ENCODE results near the gene PRR14. TPM values are rescaled to one million over a fixed set of nuclear protein-coding genes. Genes with fewer than 3 reads are reported as not detected.

PRR14 gene
- total and polyA plus RNA-seq, 2 of the 8 experiments (the other 6 are each of a cell fraction or from before 2014, with no cell fraction given): 3.6 to 16.1 TPM

DNA sequence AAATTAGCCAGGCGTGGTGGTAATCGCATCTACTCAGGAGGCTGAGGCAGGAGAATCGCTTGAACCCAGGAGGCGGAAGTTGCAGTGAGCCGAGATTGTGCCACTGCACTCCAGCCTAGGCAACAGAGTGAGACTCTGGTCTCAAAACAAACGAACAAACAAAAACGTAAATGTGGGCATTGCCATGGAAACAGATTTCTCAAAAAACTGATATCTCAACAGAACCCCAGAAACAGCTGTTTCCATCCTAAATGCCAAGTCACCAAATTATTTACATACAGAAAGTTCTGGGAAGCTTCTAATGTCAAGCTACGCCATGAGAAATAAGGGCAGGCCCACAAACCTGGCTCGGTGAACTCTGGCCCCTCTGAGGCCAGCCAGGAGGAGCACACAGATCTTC is 24.5 kb upstream of the PRR14 start:
- no peak overlapping the region for H4K8ac ChIP-seq (ENCODE audit: extremely low read depth, insufficient read depth, low read length)
- no peaks in the 10 kb centered on the region for H3K9me3 ChIP-seq (ENCODE audit: insufficient read depth in 2 of 2, low read depth in 1 of 2, low read length in 1 of 2)
- H3K18ac ChIP-seq (ENCODE audit: extremely low read depth, low read length): no peak overlapping the region
- no peaks in the 10 kb centered on the region for H4K20me1 ChIP-seq (replicated peaks in 1 of 2; ENCODE audit: control insufficient read depth in 1 of 2, insufficient read depth in 2 of 2, low read length in 2 of 2)
- no peak overlapping the region for H3K9ac ChIP-seq (replicated peaks in 1 of 4; ENCODE audit: extremely low read depth in 1 of 4, low read depth in 3 of 4, low read length in 3 of 4)
- H2BK5ac ChIP-seq (ENCODE audit: low read depth, low read length): no peak overlapping the region
- H4K91ac ChIP-seq (replicated peaks; ENCODE audit: insufficient read length, low read length): no peak overlapping the region
- no peak overlapping the region for H2AK5ac ChIP-seq (ENCODE audit: low read depth, low read length)
- no peak overlapping the region for H2BK120ac ChIP-seq (replicated peaks; ENCODE audit: low read depth, low read length)
- no peak overlapping the region for H3K14ac ChIP-seq (ENCODE audit: insufficient read length)
- no peak overlapping the region for H3K56ac ChIP-seq (replicated peaks; ENCODE audit: insufficient read length, low read depth, low read length)
- ChIA-PET POLR2A (ENCODE audit: partially characterized antibody) (no interaction called here), CTCF (ENCODE audit: partially characterized antibody) (interaction anchor here (0.6 to 8.1 kb wide), 10 partner anchors 10 to 255 kb away, joined by 3 to 74 read pairs (median 4); partner anchors contain the start of gene DCTPP1)
- H3K23ac ChIP-seq (ENCODE audit: insufficient read length): no peak overlapping the region
- FAIRE-seq (no peak), DNase-seq (ENCODE audit: low read depth in 1 of 2, low spot score in 2 of 2) (no peak)
- no peak overlapping the region for H2BK15ac ChIP-seq (ENCODE audit: low read length)
- no peaks in the 10 kb centered on the region for H3K4me1 ChIP-seq (replicated peaks in 1 of 4; ENCODE audit: control insufficient read depth in 3 of 4, insufficient read depth in 4 of 4, low read length in 3 of 4)
- H2BK20ac ChIP-seq (ENCODE audit: low read length): no peak overlapping the region
- no peaks in the 10 kb centered on the region for H3K27me3 ChIP-seq (replicated peaks in 1 of 4; ENCODE audit: control insufficient read depth in 3 of 4, extremely low read depth in 1 of 4, insufficient read depth in 3 of 4, low read length in 3 of 4)
- no peaks in the 10 kb centered on the region for H3K79me1 ChIP-seq (ENCODE audit: low read depth, low read length)
- H3K27ac ChIP-seq (ENCODE audit: low read depth, low read length): no peak overlapping the region
- TF ChIP-seq SIN3A (conservative IDR thresholded peaks at IDR 0.05 in 1 of 2, IDR thresholded peaks at IDR 0.05 in 1 of 2; ENCODE audit: low read depth in 1 of 2, low read length in 2 of 2): no peak
- no peak for TF ChIP-seq POU5F1 (IDR thresholded peaks at IDR 0.05; ENCODE audit: low read depth, low read length)
- no peak for TF ChIP-seq CBX5 (IDR thresholded peaks at IDR 0.05; ENCODE audit: low read depth, low read length)
- TF ChIP-seq SAP30 (IDR thresholded peaks at IDR 0.05; ENCODE audit: insufficient read depth, insufficient replicate concordance, low read length): no peak
- TF ChIP-seq RFX5 (IDR thresholded peaks at IDR 0.05; ENCODE audit: borderline replicate concordance, low read depth, low read length): no peak
- TF ChIP-seq JUND (IDR thresholded peaks at IDR 0.05; ENCODE audit: low read length): no peak
- TF ChIP-seq JUN (IDR thresholded peaks at IDR 0.05; ENCODE audit: low read depth, low read length): no peak
- no peak for TF ChIP-seq GTF2F1 (IDR thresholded peaks at IDR 0.05; ENCODE audit: borderline replicate concordance, low read depth, low read length)
- no peak for TF ChIP-seq SRF (IDR thresholded peaks at IDR 0.05; ENCODE audit: low read depth, low read length)
- TF ChIP-seq HDAC6 (IDR thresholded peaks at IDR 0.05; ENCODE audit: low read depth, low read length): no peak
- no peak for TF ChIP-seq CREB1 (IDR thresholded peaks at IDR 0.05)
- TF ChIP-seq MAFK (IDR thresholded peaks at IDR 0.05; ENCODE audit: low read depth, low read length): no peak
- H2BK12ac ChIP-seq (ENCODE audit: low read depth, low read length): no peak overlapping the region
- 93% methylated on average over 9 of the region's 9 CpGs; no CpG with 5 or more reads in 1 of the 2 experiments for WGBS, 2 experiments (ENCODE audit: extremely low coverage in 1 of 2, insufficient coverage in 1 of 2, insufficient read length in 1 of 2, insufficient replicate concordance in 2 of 2, low coverage in 1 of 2, low lambda C conversion rate in 2 of 2, missing lambda C conversion rate in 1 of 2)
- no peaks in the 10 kb centered on the region for H3K23me2 ChIP-seq (ENCODE audit: low read depth, low read length)
- H3K36me3 ChIP-seq (ENCODE audit: control insufficient read depth in 2 of 4, insufficient read depth in 4 of 4, low read length in 3 of 4): no peaks in the 10 kb centered on the region
- no peak overlapping the region for H3K4ac ChIP-seq (replicated peaks; ENCODE audit: insufficient read length, low read depth, low read length)
- no peak overlapping the region for H2AFZ ChIP-seq (ENCODE audit: low read length)
- no peak overlapping the region for H4K5ac ChIP-seq (ENCODE audit: insufficient read length, low read depth, low read length)
- H3K79me2 ChIP-seq (ENCODE audit: control insufficient read depth in 1 of 2, insufficient read depth in 2 of 2, low read length in 2 of 2): no peaks in the 10 kb centered on the region
- H3K4me3 ChIP-seq (ENCODE audit: extremely low read depth in 1 of 4, insufficient read depth in 2 of 4, low read depth in 3 of 4, low read length in 4 of 4): no peak overlapping the region
- H3K4me2 ChIP-seq (ENCODE audit: insufficient read depth in 1 of 2, low read depth in 2 of 2, low read length in 2 of 2): no peak overlapping the region

Data from H1 (cell line).